GM23338 (cell line): ENCODE data around the gene SNTG2. TPM values are rescaled to one million over a fixed set of nuclear protein-coding genes. Genes with fewer than 3 reads are reported as not detected.

ENCODE experiments used
- ATAC-seq: fragments of 200-7000 bp; cut with Tn5 transposase; 3 replicates; pipeline ENCODE4 v1.9.1; 2020
- DNase-seq: peaks from one replicate; pipeline ENCODE4 v3.0.0-alpha.2; 2015; ENCODE audit warnings: low spot score
- H2AFZ ChIP-seq: fragments of 200-600 bp; sonication (generic); 2 replicates; pipeline ENCODE4 v1.8.0; 2016; ENCODE audit warnings: antibody characterized with exemption, mild to moderate bottlenecking, moderate library complexity
- H3F3A ChIP-seq: fragments of 200-600 bp; sonication (generic); replicated peaks from 2 replicates; pipeline ENCODE4 v1.8.0; 2017; ENCODE audit warnings: antibody characterized with exemption, mixed run types, low read depth
- H3K27ac ChIP-seq: fragments of 200-600 bp; sonication (generic); 2 replicates; pipeline ENCODE4 v1.6.1; 2016; ENCODE audit warnings: low read depth
- H3K27me3 ChIP-seq: fragments of 200-600 bp; sonication (generic); 2 replicates; pipeline ENCODE4 v1.8.0; 2016; ENCODE audit warnings: mild to moderate bottlenecking, mixed run types, moderate library complexity; ENCODE audit not compliant: insufficient read depth
- H3K36me3 ChIP-seq: fragments of 200-600 bp; sonication (generic); 2 replicates; pipeline ENCODE4 v1.8.0; 2016; ENCODE audit warnings: mild to moderate bottlenecking; ENCODE audit not compliant: insufficient read depth
- H3K4me1 ChIP-seq: fragments of 200-600 bp; sonication (generic); 2 replicates; pipeline ENCODE4 v1.8.0; 2016; ENCODE audit warnings: mild to moderate bottlenecking, moderate library complexity; ENCODE audit not compliant: insufficient read depth
- H3K4me2 ChIP-seq: fragments of 200-600 bp; sonication (generic); 2 replicates; pipeline ENCODE4 v1.7.1; 2017; ENCODE audit warnings: mixed run types
- H3K4me3 ChIP-seq: fragments of 200-600 bp; sonication (generic); 2 replicates; pipeline ENCODE4 v1.6.1; 2016; ENCODE audit warnings: mixed run types
- H3K79me2 ChIP-seq: fragments of 200-600 bp; sonication (generic); replicated peaks from 2 replicates; pipeline ENCODE4 v1.8.0; 2017; ENCODE audit warnings: mild to moderate bottlenecking; ENCODE audit not compliant: insufficient read depth
- H3K9me2 ChIP-seq: fragments of 200-600 bp; sonication (generic); 2 replicates; pipeline ENCODE4 v1.8.0; 2017; ENCODE audit not compliant: insufficient read depth
- H4K20me1 ChIP-seq: fragments of 200-600 bp; sonication (generic); replicated peaks from 2 replicates; pipeline ENCODE4 v1.8.0; 2017; ENCODE audit warnings: mild to moderate bottlenecking; ENCODE audit not compliant: insufficient read depth
- H3K27ac Mint-ChIP-seq: 2 replicates; pipeline ENCODE4 v1.8.0; 2020; ENCODE audit warnings: inconsistent platforms, mild to moderate bottlenecking, moderate library complexity, mixed read lengths
- H3K27me3 Mint-ChIP-seq: 3 replicates; pipeline ENCODE4 v1.8.0; 2022; ENCODE audit warnings: low read depth, mild to moderate bottlenecking, moderate library complexity, mixed read lengths, inconsistent platforms; ENCODE audit not compliant: insufficient read depth, poor library complexity
- H3K36me3 Mint-ChIP-seq: 3 replicates; pipeline ENCODE4 v1.8.0; 2021; ENCODE audit warnings: low read depth, mild to moderate bottlenecking, inconsistent platforms, moderate library complexity, mixed read lengths
- H3K4me1 Mint-ChIP-seq: 3 replicates; pipeline ENCODE4 v1.8.0; 2020; ENCODE audit warnings: mild to moderate bottlenecking, inconsistent platforms, mixed read lengths
- H3K4me3 Mint-ChIP-seq: 3 replicates; pipeline ENCODE4 v1.8.0; 2021; ENCODE audit warnings: moderate library complexity, mild to moderate bottlenecking, inconsistent platforms, mixed read lengths
- H3K9me3 Mint-ChIP-seq: 3 replicates; pipeline ENCODE4 v1.8.0; 2020; ENCODE audit warnings: moderate library complexity, mild to moderate bottlenecking, inconsistent platforms, mixed read lengths
- CREB1 ChIP-seq: fragments of 250-450 bp; sonication (Bioruptor Pico); IDR thresholded peaks from 2 replicates; pipeline ENCODE4 v1.5.0; 2020; ENCODE audit warnings: low read depth, mild to moderate bottlenecking, moderate library complexity
- ETS1 ChIP-seq: IDR thresholded peaks from 2 replicates; pipeline ENCODE4 v1.6.1; 2016; ENCODE audit warnings: antibody characterized with exemption
- EZH2 ChIP-seq: fragments of 200-600 bp; sonication (generic); IDR thresholded peaks from one replicate; pipeline ENCODE4 v1.8.0; 2017; ENCODE audit warnings: antibody characterized with exemption, mild to moderate bottlenecking, low read depth; ENCODE audit not compliant: unreplicated experiment
- EZH2phosphoT487 ChIP-seq: fragments of 200-600 bp; sonication (generic); IDR thresholded peaks from one replicate; pipeline ENCODE4 v1.8.1; 2018; ENCODE audit warnings: antibody characterized with exemption; ENCODE audit not compliant: unreplicated experiment
- JUNB ChIP-seq: IDR thresholded peaks from one replicate; pipeline ENCODE4 v1.6.1; 2016; ENCODE audit warnings: antibody characterized with exemption; ENCODE audit not compliant: unreplicated experiment
- NANOG ChIP-seq: IDR thresholded peaks from 2 replicates; pipeline ENCODE4 v1.6.1; 2016; ENCODE audit warnings: antibody characterized with exemption, borderline replicate concordance
- POLR2AphosphoS5 ChIP-seq: IDR thresholded peaks from 2 replicates; pipeline ENCODE4 v1.6.1; 2016; ENCODE audit warnings: antibody characterized with exemption, low read depth
- STAT1 ChIP-seq: IDR thresholded peaks from one replicate; pipeline ENCODE4 v1.6.1; 2016; ENCODE audit warnings: antibody characterized with exemption; ENCODE audit not compliant: unreplicated experiment
- ZNF114 ChIP-seq: fragments of 250-450 bp; sonication (Bioruptor Pico); IDR thresholded peaks from 2 replicates; pipeline ENCODE4 v1.5.0; 2020; ENCODE audit warnings: mild to moderate bottlenecking, moderate library complexity
- ZNF331 ChIP-seq: fragments of 250-450 bp; sonication (Bioruptor Pico); IDR thresholded peaks from 2 replicates; pipeline ENCODE4 v1.5.0; 2020; ENCODE audit warnings: low read depth, mild to moderate bottlenecking, moderate library complexity
- polyA plus RNA-seq: library from polyadenylated mRNA; unstranded; fragments of >200 nt; fragmentation: Nextera tagmentation; extraction: Ambion mirVana; gene quantifications from 2 replicates; pipeline ENCODE4 v1.2.1, GENCODE V29; 2016
- total RNA-seq: library from RNA; depleted of rRNA; stranded (reverse); fragments of >200 nt; shearing (Covaris generic); gene quantifications from 2 replicates; pipeline ENCODE4 v1.2.3, GENCODE V29; 2014
- TF ChIP-seq, protein P1 (sequence below): IDR thresholded peaks from one replicate; pipeline ENCODE4 v1.6.1; 2018; ENCODE audit warnings: antibody characterized with exemption; ENCODE audit not compliant: unreplicated experiment
- TF ChIP-seq, protein P2 (sequence below), 2 experiments: fragments of 200-600 bp in 1 of 2; sonication (generic) in 1 of 2; conservative IDR thresholded peaks; 2 replicates each; pipeline versions ENCODE4 v1.5.1 to v1.6.1; 2016 to 2017; ENCODE audit warnings: antibody characterized with exemption in 2 of 2, low read depth in 2 of 2, mild to moderate bottlenecking in 2 of 2, moderate library complexity in 1 of 2
- TF ChIP-seq, protein P3 (sequence below): fragments of 250-450 bp; sonication (Bioruptor Pico); IDR thresholded peaks from 2 replicates; pipeline ENCODE4 v1.5.0; 2020; ENCODE audit warnings: mild to moderate bottlenecking, moderate library complexity

Gene SNTG2
- total and polyA plus RNA-seq, 2 experiments from 2014 or later = 27.5 to 60.4 TPM

DNA sequence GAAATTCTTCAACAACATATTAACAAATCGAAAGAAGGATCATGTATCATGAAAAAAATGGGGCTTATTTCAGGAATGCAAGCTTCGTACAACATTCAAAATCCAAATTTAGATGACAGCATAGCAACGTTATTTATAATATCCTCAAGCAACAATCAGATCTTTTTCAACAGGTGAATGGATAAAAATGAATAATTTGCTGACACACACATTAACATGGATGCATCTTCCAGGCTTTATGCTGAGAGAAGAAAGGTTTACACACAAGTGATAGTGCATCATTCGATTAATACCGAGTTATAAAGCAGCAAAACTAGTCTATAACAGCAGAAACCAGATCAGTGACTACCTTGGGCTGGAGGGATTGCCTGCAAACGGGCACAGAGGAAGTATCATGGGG, 253.1 kb downstream of the SNTG2 start:
- Histone ChIP-seq H3F3A (no peaks in the 10 kb centered on the region), H4K20me1 (peaks cover 3% of the 10 kb centered on the region), H3K27me3 (no peaks in the 10 kb centered on the region), H3K36me3 (no peaks in the 10 kb centered on the region; the same call in 1 of the 2 replicates), H3K4me1 (no peaks in the 10 kb centered on the region), H3K4me3 (no peak overlapping the region), H2AFZ (no peak overlapping the region), H3K4me2 (no peak overlapping the region), H3K27ac (no peak overlapping the region), H3K79me2 (no peaks in the 10 kb centered on the region), H3K9me2 (no peaks in the 10 kb centered on the region)
- TF ChIP-seq, protein P1, sequence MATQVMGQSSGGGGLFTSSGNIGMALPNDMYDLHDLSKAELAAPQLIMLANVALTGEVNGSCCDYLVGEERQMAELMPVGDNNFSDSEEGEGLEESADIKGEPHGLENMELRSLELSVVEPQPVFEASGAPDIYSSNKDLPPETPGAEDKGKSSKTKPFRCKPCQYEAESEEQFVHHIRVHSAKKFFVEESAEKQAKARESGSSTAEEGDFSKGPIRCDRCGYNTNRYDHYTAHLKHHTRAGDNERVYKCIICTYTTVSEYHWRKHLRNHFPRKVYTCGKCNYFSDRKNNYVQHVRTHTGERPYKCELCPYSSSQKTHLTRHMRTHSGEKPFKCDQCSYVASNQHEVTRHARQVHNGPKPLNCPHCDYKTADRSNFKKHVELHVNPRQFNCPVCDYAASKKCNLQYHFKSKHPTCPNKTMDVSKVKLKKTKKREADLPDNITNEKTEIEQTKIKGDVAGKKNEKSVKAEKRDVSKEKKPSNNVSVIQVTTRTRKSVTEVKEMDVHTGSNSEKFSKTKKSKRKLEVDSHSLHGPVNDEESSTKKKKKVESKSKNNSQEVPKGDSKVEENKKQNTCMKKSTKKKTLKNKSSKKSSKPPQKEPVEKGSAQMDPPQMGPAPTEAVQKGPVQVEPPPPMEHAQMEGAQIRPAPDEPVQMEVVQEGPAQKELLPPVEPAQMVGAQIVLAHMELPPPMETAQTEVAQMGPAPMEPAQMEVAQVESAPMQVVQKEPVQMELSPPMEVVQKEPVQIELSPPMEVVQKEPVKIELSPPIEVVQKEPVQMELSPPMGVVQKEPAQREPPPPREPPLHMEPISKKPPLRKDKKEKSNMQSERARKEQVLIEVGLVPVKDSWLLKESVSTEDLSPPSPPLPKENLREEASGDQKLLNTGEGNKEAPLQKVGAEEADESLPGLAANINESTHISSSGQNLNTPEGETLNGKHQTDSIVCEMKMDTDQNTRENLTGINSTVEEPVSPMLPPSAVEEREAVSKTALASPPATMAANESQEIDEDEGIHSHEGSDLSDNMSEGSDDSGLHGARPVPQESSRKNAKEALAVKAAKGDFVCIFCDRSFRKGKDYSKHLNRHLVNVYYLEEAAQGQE = no peak
- TF ChIP-seq EZH2phosphoT487 (no peak), EZH2 (no peak), STAT1 (no peak), ZNF331 (CRISPR knock-in tag) (no peak), ZNF114 (no peak), ETS1 (no peak), NANOG (no peak), CREB1 (CRISPR knock-in tag) (no peak), POLR2AphosphoS5 (no peak), JUNB (no peak)
- TF ChIP-seq, protein P2, sequence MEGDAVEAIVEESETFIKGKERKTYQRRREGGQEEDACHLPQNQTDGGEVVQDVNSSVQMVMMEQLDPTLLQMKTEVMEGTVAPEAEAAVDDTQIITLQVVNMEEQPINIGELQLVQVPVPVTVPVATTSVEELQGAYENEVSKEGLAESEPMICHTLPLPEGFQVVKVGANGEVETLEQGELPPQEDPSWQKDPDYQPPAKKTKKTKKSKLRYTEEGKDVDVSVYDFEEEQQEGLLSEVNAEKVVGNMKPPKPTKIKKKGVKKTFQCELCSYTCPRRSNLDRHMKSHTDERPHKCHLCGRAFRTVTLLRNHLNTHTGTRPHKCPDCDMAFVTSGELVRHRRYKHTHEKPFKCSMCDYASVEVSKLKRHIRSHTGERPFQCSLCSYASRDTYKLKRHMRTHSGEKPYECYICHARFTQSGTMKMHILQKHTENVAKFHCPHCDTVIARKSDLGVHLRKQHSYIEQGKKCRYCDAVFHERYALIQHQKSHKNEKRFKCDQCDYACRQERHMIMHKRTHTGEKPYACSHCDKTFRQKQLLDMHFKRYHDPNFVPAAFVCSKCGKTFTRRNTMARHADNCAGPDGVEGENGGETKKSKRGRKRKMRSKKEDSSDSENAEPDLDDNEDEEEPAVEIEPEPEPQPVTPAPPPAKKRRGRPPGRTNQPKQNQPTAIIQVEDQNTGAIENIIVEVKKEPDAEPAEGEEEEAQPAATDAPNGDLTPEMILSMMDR (conservative IDR thresholded peaks at IDR 0.05; ENCODE audit: low read depth in 2 of 2) = no peak
- TF ChIP-seq, protein P3, sequence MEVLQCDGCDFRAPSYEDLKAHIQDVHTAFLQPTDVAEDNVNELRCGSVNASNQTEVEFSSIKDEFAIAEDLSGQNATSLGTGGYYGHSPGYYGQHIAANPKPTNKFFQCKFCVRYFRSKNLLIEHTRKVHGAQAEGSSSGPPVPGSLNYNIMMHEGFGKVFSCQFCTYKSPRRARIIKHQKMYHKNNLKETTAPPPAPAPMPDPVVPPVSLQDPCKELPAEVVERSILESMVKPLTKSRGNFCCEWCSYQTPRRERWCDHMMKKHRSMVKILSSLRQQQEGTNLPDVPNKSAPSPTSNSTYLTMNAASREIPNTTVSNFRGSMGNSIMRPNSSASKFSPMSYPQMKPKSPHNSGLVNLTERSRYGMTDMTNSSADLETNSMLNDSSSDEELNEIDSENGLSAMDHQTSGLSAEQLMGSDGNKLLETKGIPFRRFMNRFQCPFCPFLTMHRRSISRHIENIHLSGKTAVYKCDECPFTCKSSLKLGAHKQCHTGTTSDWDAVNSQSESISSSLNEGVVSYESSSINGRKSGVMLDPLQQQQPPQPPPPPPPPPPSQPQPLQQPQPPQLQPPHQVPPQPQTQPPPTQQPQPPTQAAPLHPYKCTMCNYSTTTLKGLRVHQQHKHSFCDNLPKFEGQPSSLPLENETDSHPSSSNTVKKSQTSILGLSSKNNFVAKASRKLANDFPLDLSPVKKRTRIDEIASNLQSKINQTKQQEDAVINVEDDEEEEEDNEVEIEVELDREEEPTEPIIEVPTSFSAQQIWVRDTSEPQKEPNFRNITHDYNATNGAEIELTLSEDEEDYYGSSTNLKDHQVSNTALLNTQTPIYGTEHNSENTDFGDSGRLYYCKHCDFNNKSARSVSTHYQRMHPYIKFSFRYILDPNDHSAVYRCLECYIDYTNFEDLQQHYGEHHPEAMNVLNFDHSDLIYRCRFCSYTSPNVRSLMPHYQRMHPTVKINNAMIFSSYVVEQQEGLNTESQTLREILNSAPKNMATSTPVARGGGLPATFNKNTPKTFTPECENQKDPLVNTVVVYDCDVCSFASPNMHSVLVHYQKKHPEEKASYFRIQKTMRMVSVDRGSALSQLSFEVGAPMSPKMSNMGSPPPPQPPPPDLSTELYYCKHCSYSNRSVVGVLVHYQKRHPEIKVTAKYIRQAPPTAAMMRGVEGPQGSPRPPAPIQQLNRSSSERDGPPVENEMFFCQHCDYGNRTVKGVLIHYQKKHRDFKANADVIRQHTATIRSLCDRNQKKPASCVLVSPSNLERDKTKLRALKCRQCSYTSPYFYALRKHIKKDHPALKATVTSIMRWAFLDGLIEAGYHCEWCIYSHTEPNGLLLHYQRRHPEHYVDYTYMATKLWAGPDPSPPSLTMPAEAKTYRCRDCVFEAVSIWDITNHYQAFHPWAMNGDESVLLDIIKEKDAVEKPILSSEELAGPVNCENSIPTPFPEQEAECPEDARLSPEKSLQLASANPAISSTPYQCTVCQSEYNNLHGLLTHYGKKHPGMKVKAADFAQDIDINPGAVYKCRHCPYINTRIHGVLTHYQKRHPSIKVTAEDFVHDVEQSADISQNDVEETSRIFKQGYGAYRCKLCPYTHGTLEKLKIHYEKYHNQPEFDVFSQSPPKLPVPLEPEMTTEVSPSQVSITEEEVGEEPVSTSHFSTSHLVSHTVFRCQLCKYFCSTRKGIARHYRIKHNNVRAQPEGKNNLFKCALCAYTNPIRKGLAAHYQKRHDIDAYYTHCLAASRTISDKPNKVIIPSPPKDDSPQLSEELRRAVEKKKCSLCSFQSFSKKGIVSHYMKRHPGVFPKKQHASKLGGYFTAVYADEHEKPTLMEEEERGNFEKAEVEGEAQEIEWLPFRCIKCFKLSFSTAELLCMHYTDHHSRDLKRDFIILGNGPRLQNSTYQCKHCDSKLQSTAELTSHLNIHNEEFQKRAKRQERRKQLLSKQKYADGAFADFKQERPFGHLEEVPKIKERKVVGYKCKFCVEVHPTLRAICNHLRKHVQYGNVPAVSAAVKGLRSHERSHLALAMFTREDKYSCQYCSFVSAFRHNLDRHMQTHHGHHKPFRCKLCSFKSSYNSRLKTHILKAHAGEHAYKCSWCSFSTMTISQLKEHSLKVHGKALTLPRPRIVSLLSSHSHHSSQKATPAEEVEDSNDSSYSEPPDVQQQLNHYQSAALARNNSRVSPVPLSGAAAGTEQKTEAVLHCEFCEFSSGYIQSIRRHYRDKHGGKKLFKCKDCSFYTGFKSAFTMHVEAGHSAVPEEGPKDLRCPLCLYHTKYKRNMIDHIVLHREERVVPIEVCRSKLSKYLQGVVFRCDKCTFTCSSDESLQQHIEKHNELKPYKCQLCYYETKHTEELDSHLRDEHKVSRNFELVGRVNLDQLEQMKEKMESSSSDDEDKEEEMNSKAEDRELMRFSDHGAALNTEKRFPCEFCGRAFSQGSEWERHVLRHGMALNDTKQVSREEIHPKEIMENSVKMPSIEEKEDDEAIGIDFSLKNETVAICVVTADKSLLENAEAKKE (CRISPR knock-in tag) = no peak
- peaks cover 10% of the 10 kb centered on the region for H3K36me3 Mint-ChIP-seq
- no peaks in the 10 kb centered on the region for H3K4me1 Mint-ChIP-seq
- DNase-seq = no peak
- H3K4me3 Mint-ChIP-seq = no peak overlapping the region
- peaks cover 3% of the 10 kb centered on the region for H3K27me3 Mint-ChIP-seq
- ATAC-seq = no peak
- H3K27ac Mint-ChIP-seq = no peak overlapping the region
- H3K9me3 Mint-ChIP-seq = peaks cover 6% of the 10 kb centered on the region; the same call in 2 of the 3 replicates
